Activated T-helper 1 cell treated with Interleukin-2 at 50 U/mL for 16 hours (primary cell): ENCODE results near the gene TSPOAP1.

Experiments used
- DNase-seq: peaks from one replicate; pipeline ENCODE4 v3.0.0-alpha.2; 2020; ENCODE audit warnings: low read depth

TSPOAP1 gene

GRCh38 chr17:58329035-58329809 lies 627 bp upstream of the TSPOAP1 start:
- DNase-seq, result no peak

- DNase-seq, result no peak
Measured at GRCh38 chr17:58327363-58328194, 1.0 kb downstream of the TSPOAP1 start.

GRCh38 chr17:58326609-58327362 lies 1.8 kb downstream of the TSPOAP1 start:
- DNase-seq, result no peak

- DNase-seq, result no peak
Measured at GRCh38 chr17:58325976-58326468, 2.6 kb downstream of the TSPOAP1 start.

- DNase-seq, result no peak
Measured at GRCh38 chr17:58325289-58325726, 3.3 kb downstream of the TSPOAP1 start.

- DNase-seq, result no peak
Measured at GRCh38 chr17:58324409-58325288, 3.9 kb downstream of the TSPOAP1 start.

GRCh38 chr17:58324056-58324408 lies 4.6 kb downstream of the TSPOAP1 start:
- no peak for DNase-seq

- DNase-seq, result no peak
Measured at GRCh38 chr17:58323366-58324055, 5.1 kb downstream of the TSPOAP1 start.

GRCh38 chr17:58322581-58323185 lies 5.9 kb downstream of the TSPOAP1 start:
- no peak for DNase-seq

- no peak for DNase-seq
Measured at GRCh38 chr17:58321571-58322525, 6.7 kb downstream of the TSPOAP1 start.

- no peak for DNase-seq
Measured at GRCh38 chr17:58320570-58321323, 7.8 kb downstream of the TSPOAP1 start.

- DNase-seq, result no peak
Measured at GRCh38 chr17:58320163-58320558, 8.4 kb downstream of the TSPOAP1 start.

GRCh38 chr17:58319173-58320162 lies 9.1 kb downstream of the TSPOAP1 start:
- DNase-seq, result no peak

- DNase-seq, result no peak
Measured at GRCh38 chr17:58318627-58319172, 9.9 kb downstream of the TSPOAP1 start.

GRCh38 chr17:58318065-58318481 lies 10.5 kb downstream of the TSPOAP1 start:
- DNase-seq, result no peak

GRCh38 chr17:58317421-58318064 lies 11.1 kb downstream of the TSPOAP1 start:
- peak; percentile 54 for DNase-seq
